GM21825 (cell line): ENCODE results near the gene PDGFRA.

ENCODE experiments used
- ATAC-seq: cut with Tn5 transposase; IDR thresholded peaks from one replicate; pipeline ENCODE4 v1.9.1; 2021; ENCODE audit warnings: mild to moderate bottlenecking, moderate library complexity; ENCODE audit not compliant: unreplicated experiment

Gene PDGFRA

DNA sequence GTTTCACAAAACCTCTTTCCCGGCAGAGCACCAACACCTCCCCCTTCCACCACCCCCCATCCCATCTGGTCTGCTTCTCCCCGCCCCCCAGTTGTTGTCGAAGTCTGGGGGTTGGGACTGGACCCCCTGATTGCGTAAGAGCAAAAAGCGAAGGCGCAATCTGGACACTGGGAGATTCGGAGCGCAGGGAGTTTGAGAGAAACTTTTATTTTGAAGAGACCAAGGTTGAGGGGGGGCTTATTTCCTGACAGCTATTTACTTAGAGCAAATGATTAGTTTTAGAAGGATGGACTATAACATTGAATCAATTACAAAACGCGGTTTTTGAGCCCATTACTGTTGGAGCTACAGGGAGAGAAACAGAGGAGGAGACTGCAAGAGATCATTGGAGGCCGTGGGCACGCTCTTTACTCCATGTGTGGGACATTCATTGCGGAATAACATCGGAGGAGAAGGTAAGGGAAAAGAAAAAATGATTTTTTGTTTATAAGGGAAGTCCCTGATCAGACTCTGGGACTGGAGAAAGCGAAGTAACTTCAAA lies at the start of gene PDGFRA:
TSS of gene PDGFRA (plus strand) at position 333 of the 541 bp plus-strand sequence. CDS start 29,476 bp downstream, outside the sequence.
- ATAC-seq: no peak

DNA sequence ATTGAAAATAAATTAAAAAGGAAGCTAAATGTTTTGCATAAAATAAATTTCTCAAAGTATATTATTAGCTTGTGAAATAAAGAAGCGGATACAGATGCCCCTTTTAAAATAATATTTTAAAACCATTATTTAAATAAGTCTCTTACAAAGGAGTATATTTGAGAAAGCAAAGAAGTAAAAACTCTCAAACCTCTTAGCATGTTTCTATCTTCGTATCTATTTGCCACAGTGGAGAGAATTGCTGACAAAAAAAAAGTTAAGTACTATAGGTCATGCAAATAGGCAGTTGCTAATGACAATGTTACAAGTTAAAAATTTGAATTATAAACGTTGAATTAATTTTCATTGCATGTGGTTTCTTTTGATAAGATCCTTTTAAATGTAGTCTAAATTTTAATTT lies 44.5 kb upstream of the PDGFRA start:
- ATAC-seq: no peak

DNA sequence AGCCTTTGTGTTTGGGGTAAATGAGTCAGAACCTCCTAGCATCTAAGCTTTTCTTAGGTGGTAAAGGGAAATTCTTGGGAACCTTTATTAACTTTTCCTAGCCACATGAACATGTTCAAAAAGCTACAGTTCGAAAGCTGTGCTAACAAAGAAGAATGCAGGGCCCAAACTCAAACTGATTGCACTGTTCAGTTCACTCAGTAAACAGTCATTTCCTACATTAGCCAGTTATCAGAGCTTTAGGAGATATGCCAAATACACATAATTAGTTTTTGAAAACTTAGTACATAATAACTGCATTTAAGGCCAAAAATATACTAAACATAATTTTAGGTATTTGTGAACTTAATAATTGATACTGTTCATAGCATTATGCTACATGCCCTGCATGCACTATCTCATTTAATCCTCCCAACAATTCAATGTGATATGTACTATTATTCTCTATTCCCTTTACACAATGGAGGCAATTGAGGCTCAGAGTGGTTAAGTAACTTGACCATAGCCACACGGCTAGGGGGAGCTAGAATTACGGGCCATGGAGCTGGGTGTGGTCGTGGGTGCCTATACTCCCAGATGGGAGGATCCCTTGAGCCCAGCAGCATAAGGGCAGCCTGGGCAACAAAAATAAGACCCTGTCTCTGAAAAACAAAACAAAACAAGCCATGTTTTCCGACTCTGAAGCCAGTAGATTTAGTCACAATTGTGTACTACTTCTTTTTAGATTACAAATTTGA lies 43.9 kb upstream of the PDGFRA start:
- no peak for ATAC-seq

DNA sequence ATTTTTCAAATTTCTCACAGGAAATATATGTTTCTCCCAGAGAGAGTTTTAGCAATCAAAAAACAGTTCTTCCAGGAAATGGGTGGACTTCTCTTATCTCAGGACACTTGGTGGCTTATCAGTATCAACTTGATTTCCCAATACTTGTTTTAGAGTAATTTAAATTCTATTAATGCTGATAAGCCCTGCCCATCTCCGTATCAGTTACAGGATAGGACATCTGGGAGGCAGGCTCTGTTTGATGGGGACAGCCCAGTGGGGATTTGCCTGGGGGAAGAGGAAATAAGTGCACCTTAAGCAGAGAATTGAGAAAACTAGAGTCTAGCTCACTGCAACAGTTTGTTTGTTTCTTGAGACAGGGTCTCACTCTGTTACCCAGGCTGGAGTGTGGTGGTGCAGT lies 43.2 kb upstream of the PDGFRA start:
- ATAC-seq: no peak

DNA sequence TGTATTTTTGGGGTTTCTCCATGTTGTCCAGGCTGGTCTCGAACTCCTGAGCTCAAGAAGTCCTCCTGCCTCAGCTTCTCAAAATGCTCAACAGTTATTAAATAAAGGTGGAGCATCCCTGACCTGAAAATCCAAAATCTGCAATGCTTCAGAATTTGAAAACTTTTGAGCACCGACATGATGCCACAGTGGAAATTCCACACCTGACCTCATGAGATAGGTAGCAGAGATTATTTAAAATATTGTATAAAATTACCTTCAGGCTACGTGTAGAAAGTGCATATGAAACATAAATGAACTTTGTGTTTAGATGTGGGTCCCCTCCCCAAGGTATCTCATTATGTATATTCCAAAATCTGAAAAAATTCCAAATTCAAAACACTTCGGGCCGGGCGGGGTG lies 42.7 kb upstream of the PDGFRA start:
- ATAC-seq: no peak

DNA sequence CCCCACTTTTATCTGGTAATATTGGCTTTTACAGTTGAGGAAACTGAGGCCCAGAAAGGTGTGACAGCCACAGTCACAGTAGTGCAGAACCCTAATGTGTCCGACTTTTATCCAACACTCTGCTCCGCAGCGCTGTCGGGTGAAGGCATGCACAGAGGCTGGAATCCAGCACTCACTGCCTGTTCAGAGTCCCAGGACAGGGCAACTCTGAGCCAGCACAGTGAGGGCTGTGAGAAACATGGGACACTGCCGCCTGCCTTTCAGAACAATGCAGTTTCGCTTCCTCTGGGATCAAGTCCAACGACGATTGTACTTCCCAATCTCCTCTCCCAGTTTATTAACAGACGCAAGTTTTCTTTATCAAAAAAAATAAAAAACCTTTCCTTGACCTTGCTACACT lies 41.9 kb upstream of the PDGFRA start:
- no peak for ATAC-seq

DNA sequence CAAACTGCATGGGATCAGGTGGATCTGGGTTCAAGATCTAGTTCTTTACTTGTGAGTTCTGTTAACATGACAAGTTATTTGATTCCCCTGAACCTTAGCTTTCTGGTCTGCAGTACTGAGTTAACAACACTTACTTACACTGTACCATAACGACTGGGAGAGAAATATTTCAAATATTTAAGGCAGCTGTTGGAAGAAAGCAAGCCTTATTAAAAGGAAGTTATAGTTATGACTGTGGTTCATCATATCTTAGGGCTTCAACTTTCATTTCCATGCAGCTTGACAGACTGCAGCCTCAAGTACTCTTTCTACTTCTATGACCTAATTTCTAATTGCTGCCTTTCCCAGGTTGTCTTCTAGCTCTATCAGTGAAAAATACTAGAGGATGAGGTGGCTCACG lies 40.0 kb upstream of the PDGFRA start:
- no peak for ATAC-seq

DNA sequence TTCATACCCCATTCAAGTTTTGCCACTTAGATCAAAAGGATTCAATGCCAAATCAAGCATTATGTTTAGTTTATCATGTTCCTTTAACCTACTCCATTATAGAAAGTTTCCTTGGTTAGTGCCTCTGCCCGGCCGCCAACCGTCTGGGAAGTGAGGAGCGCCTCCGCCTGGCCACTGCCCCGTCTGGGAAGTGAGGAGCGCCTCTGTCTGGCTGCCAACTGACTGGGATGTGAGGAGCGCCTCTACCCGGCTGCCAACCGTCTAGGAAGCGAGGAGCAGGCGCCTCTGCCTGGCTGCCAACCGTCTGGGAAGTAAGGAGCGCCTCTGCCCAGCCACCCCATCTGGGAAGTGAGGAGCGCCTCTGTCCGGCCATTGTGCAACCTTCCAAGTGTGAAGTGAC lies 36.3 kb upstream of the PDGFRA start:
- no peak for ATAC-seq

DNA sequence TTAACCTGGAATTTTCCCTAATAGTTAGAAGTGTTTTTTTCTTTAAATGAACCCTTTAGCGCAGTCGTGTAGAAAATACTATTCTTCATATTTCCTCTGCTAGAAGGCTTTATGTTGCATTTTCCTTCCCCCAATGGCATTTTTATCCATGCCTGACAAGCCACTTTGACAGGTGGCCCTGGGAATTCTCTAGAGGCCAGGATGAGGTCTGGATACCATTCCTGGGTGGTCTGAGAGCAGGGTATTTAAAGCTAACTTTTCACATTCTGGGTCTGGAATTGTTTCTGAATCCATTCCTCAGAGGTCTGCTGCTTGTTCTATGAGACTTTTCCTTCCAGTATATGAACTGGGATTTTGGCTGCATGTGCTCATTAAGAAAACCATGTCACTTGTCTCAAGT lies 31.2 kb upstream of the PDGFRA start:
- no peak for ATAC-seq

DNA sequence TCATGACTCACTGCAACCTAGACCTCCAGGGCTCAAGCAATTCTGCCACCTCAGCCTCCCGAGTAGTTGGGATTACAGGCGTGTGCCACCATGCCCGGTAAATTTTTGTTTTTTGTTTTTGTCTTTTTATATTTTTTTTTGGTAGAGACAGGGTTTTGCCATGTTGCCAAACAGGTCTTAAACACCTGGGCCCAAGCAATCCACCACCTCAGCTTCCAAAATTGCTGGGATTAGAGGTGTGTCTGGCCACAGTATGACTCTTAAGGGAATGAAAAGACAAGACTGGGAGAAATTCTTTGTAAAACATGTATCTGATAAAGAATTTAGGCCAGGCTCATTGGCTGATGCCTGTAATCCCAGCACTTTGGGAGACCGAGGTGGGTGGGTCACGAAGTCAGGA lies 29.2 kb upstream of the PDGFRA start:
- ATAC-seq: no peak

DNA sequence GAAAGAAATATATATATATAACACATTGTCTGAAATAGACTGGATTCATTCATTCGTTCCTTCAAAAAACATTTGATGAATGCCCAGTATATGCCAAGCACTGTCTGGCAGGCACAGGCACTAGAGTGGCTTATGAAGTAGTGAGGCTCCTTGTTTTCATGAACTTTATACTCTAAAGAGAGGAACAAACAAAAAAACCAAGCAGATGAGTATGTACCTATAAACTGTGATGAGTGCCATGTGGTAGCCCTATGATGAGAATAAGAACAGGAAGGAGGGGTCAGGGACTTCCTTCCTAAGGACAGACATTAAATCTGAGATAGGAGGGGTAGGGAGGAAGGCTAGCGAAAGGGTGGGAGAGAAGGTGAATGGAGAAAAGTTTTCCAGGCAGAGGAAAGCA lies 19.5 kb upstream of the PDGFRA start:
- no peak for ATAC-seq

DNA sequence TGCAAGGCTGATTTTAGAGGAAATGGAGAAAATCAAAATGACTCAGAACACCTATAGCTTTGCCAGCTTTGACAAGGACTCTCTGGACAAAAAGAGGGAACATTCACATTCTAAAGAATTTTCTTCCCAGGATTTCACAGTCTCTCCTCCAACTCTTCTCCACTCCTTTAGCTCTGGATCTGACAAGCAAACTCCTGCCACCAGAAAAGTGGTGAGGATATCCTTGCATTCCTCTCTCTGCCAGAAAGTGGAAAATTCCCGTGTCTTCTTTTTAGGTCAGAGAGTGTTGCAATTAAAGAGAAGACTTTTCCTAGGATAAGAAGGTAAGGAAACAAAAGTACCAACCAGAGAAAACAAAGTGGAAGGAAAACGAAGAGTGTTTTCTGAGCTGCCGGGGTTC lies 16.1 kb upstream of the PDGFRA start:
- ATAC-seq: no peak

DNA sequence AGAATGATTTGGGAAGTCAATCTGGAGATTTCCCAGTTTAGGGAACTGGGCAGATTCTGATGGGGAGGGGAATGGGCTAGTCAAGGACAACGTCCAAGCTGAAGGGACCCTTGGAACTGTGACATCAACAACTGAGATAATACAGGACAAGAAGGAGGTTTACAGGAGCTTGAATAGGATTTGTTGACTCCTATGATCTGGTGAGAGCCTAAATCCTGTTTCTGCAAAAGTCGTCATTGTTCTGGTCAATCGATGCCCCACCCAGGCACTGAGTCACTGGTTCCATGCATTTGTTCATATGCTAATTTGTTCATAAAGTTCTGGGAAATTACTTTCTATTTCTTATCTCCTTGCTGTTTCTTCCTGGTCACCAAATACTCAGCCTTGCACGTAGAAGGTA lies 15.3 kb upstream of the PDGFRA start:
- no peak for ATAC-seq

DNA sequence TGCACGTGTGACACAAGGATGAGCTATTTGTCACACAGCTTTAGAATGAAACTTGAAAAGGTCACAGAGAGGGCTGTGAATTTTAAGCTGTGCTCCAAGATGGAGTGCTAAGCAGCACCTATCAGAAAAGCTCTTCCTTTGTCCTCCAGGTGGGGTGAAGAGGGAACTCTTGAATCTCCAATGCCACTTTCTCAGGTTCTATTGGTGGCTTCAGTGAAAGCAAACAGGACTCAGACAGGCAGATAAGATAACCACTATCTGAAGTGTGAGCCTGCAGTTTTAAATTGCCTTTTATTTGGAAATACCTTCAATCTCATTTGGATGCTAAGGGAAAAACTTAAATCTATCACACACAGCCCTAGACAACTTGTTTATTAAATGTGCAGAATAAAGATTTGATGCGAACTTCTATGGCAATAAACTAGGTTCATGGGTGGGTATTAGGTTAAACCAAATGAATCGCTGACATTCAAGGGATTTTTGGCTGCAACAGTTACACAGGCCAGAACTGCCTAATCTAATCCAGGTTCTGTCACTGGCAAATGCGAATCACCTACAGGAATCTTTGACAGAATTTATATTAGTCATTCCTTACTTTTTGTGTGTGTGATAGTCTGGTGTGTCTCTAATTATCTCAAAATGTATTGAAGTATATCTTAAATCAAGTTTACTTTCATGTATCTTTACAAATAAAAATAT lies 13.6 kb upstream of the PDGFRA start:
- ATAC-seq: no peak

DNA sequence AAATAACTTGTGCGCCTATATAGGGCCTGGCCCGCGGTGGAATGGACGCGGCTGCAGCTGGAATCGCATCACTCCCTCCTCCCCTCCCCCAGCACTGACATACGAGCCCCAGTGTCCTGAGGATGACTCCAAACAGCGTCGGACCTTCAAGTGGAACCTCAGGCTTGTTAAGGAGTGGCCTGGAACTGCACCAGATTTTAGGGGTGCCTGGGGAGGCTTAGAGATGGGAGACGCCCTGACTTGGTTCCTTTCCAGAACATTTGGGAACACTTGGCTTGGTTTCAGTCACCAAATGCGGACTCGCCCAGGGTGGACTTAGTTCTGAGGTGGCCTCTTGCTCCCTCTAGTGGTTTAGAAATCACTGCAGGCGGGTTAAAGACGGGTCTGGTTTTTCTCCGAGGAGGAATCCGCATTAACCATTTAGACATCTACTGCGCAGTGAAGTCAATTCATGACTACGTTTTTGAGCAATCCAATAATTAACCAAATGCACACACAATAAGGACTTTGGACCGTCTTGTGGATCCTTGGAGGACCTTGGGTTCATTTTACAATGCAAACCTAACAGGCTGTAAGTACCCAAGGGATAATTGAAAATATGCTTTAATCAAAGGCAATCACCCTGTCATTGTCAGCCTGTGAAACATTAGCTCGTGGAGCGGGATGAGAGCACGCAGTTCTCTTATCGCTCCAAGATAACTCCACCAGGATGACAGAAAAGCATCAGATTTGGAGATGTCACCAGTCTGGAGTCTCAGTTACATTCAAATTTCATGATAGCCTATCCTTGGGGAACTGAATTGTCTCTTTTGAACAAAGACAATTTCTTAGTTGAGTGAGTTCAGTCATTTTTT lies 11.2 kb upstream of the PDGFRA start:
- ATAC-seq: no peak

DNA sequence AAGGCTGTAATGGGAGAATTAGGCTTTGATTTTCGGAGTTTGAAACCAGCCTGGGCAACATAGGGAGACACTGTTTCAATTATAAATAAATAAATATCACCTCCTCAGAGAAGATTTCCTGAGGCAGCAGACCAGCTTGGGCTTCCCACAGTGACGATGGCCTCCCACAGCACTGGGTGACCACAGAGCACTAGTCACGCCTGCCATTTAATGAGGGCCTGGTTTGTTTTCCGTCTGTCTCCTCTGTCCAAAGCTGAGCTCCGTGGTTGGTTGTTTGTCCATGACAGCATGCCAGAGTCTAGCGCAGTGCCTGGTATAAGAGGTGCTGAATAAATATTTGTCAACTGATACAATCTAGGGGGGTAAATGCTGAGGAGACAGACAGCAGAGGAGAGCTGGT lies 10.4 kb upstream of the PDGFRA start:
- ATAC-seq: no peak

DNA sequence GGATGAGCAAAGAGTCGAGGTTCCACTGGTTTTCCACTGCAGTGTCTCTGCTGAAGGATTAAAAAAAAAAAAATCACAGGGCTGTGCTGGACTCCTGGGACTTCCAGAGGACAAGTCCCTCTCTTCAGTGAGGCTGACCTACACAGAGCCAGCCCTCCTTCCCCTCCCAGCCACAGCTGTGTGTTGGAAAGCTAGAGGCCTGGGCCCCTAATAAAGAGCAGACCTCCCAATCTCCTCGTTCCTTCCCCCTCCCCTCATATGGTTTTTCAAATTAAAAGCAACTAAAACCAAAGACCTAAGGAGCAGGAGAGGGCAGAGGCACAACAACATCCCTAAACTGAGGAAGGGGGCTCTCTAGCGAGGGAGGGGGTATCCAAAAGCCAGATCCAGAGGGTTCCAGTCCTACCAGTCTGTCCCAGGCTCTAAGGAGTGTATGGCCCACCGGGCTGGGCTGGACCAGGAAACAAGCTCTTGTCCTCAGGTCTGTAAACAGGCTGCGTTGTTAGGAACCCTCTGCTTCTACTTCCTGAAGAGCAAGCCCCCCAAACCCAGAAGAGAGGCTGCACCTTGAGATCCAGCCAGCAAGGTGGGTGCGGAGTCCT lies 4.0 kb upstream of the PDGFRA start:
- ATAC-seq: no peak

DNA sequence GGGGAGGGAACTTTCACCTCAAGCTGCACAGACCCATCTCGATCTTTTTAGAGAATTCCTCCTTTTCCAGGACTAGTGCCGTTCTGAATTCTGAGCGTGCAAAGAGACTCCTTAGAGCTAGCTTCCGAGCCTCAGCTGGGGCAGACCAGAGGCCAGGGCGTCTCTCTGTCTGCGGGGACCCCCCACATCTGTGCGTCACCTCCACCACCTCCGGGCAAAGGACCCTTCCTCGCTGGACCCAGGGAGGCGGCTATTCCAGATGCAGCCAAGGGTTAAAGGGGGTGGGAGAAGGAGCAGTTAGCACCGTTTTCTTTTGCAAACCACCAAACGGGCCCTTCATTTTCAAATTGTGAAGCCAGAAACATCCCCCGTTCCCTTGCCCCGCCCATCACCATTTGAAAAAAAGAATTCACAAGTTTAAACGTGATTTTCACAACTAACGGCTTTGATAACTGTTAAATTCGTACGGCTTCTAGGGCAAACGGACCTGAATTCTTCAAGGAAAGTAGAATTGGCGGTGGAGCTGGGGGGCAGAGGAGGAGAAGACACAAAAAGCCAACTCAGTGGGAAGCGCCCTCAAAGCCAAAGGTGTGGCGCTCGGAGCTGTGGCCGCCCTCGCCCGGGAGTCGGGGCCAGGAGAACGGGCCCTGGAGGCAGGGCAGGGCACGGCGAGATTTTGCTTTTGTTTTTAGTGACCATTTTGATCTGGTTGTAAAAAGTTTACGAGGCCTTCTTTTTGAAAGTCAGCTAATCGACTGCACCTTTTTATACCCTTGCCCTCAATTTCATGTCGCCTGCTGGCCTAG lies 3.3 kb upstream of the PDGFRA start:
- no peak for ATAC-seq

DNA sequence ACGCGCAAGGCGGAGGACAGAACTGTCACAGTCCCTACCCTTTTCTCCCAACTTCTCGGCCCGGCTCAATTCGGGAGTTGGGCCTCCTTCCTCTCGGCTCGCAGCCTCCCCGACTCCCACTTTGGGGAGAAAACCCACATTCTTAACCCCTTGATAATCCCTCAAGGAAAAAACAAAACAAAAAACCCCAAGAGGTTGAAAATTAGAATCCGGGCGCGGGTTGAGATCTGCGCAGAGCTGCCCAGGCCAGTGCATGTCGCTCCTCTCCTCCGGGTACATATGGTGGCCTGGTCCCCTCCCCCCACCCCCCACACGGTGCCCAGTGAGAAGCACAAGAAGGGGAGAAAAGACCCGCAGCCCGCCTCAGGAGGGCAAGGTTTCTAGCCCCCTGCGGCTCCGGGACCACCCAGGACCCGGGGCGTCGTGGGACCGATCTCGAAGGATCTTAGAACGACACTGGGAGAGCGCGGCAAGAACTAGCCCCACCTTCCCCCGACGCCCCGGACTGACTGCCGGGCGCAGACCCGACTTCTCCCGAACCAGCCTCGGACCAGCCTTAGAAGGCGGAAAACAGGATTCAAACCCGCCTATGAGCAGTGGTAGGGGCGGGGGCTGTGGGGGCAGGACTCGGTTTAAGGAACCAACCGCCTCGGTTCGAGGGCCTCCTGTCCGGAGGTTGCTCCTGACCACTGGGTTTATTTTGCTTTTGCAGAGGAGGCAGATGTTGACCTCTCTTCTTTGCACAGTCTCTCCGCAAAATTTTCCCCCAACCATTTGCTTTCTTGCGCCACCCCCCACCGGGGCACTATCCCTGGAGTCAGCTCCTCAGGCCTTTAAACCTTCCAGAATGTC lies 2.5 kb upstream of the PDGFRA start:
- no peak for ATAC-seq
